Measurements from ENCODE around the gene PAGE4. TPM values are rescaled to one million over a fixed set of nuclear protein-coding genes. Genes with fewer than 3 reads are reported as not detected.

PAGE4 gene
- total and polyA plus RNA-seq, 9 of the 15 experiments (the other 6 are each of a cell fraction or from before 2014, with no cell fraction given) = 0.99 to 8.0 (median 3.9) TPM

DNA sequence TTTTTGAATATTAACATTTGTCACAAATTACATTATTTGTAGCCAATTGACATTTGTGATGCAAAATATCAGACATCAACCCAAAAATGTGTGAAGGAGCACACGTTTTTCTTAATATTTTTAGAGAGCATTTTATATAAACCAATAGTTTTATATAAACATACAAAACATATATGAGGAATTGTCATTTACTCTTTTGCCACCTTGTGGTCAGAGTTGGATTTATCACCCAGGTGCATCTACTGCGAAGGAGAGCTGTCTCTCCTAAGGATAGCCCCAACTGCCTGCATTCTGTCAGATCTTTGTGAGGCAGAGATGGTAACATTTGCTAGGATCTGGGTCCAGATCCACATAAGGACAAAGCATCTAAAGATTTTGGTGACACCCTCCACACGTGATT is 47.6 kb downstream of the PAGE4 start (continued):
- no peak for TF ChIP-seq MAZ (CRISPR knock-in tag; conservative IDR thresholded peaks at IDR 0.05 in 1 of 2, IDR thresholded peaks at IDR 0.05 in 1 of 2)
- no peak for TF ChIP-seq ZNF174 (CRISPR knock-in tag; IDR thresholded peaks at IDR 0.05)
- TF ChIP-seq NR2F6 (CRISPR knock-in tag; IDR thresholded peaks at IDR 0.05) = no peak

- Histone ChIP-seq H3K9me1 (ENCODE audit: control insufficient read depth, insufficient read depth, low read length) (no peaks in the 10 kb centered on the region), H3K4me2 (ENCODE audit: insufficient read depth, low read length) (no peak overlapping the region), H3K27me3 (ENCODE audit: control insufficient read depth in 2 of 2, insufficient read depth in 2 of 2, low read length in 2 of 2) (peaks cover 0 to 7% of the 10 kb centered on the region in 2 experiments; a peak in 1 of 5 replicates), H3K36me3 (ENCODE audit: control insufficient read depth, insufficient read depth, low read length) (no peaks in the 10 kb centered on the region), H3K79me2 (ENCODE audit: control insufficient read depth, insufficient read depth, low read length) (peaks cover 15% of the 10 kb centered on the region; the same call in 2 of the 3 replicates), H3K4me3 (no peak overlapping the region), H3K27ac (ENCODE audit: extremely low read depth, low read depth, low read length) (no peak overlapping the region), H3K4me1 (replicated peaks in 1 of 2; ENCODE audit: control insufficient read depth in 2 of 2, insufficient read depth in 2 of 2, low read length in 2 of 2) (peaks cover 0 to 21% of the 10 kb centered on the region in 2 experiments; a peak in 3 of 5 replicates), H4K20me1 (replicated peaks; ENCODE audit: control insufficient read depth, insufficient read depth, low read length) (no peaks in the 10 kb centered on the region), H2AFZ (ENCODE audit: low read depth, low read length) (no peak overlapping the region), H3K9me3 (replicated peaks; ENCODE audit: control insufficient read depth, insufficient read depth, low read depth, low read length) (no peaks in the 10 kb centered on the region), H3K9ac (ENCODE audit: insufficient read depth in 1 of 2, low read depth in 2 of 2, low read length in 2 of 2) (no peak overlapping the region; a peak in 1 of 4 replicates)
- WGBS (ENCODE audit: insufficient coverage, low coverage, missing lambda C conversion rate) = 33% methylated on average over 5 of the region's 5 CpGs
- ChIA-PET POLR2A (interaction anchor here (1.0 kb wide), 1 partner anchor 11 kb away, joined by 3 read pairs; no protein-coding TSS in a partner anchor), CTCF (ENCODE audit: low intra/inter-chr PET ratio) (interaction anchor here (1.0 to 1.6 kb wide), 3 partner anchors 9 to 37 kb away, joined by 4 to 10 read pairs (median 8); no protein-coding TSS in a partner anchor)
- in situ Hi-C loops (cut with MboI) (no loop called here), intact Hi-C loops (cut with micrococcal nuclease) (no loop called here)
- DNase-seq (ENCODE audit: extremely low read depth in 1 of 4, low spot score in 3 of 4) (no peak), FAIRE-seq (no peak), ATAC-seq (no peak)
- no TSS peak for BruUV-seq (replicated peaks)
- no peak for TF ChIP-seq BRD9 (IDR thresholded peaks at IDR 0.05; ENCODE audit: low read depth, partially characterized antibody)
- TF ChIP-seq ZNF274 (IDR thresholded peaks at IDR 0.05; ENCODE audit: borderline replicate concordance, low read depth, low read length) = no peak
- TF ChIP-seq ZNF445 (CRISPR knock-in tag; IDR thresholded peaks at IDR 0.05; ENCODE audit: low read depth) = no peak
- TF ChIP-seq ZNF224 (CRISPR knock-in tag; IDR thresholded peaks at IDR 0.05) = no peak
- TF ChIP-seq PRMT5 (CRISPR knock-in tag; IDR thresholded peaks at IDR 0.05) = no peak
- no peak for TF ChIP-seq STAG1 (CRISPR knock-in tag; IDR thresholded peaks at IDR 0.05; ENCODE audit: borderline replicate concordance)
- TF ChIP-seq KLF1 (tag; IDR thresholded peaks at IDR 0.05) = no peak
- TF ChIP-seq THRAP3 (IDR thresholded peaks at IDR 0.05; ENCODE audit: borderline replicate concordance) = no peak
- TF ChIP-seq, protein P1, sequence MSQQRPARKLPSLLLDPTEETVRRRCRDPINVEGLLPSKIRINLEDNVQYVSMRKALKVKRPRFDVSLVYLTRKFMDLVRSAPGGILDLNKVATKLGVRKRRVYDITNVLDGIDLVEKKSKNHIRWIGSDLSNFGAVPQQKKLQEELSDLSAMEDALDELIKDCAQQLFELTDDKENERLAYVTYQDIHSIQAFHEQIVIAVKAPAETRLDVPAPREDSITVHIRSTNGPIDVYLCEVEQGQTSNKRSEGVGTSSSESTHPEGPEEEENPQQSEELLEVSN (IDR thresholded peaks at IDR 0.05; ENCODE audit: borderline replicate concordance in 1 of 2, extremely low read depth in 1 of 2, insufficient read depth in 1 of 2, insufficient read length in 1 of 2, low read depth in 1 of 2, low read length in 1 of 2, poor library complexity in 1 of 2, severe bottlenecking in 1 of 2) = no peak
- no peak for TF ChIP-seq TEAD2 (tag; IDR thresholded peaks at IDR 0.05)
- no peak for TF ChIP-seq KDM1A (IDR thresholded peaks at IDR 0.05)
- no peak for TF ChIP-seq MAFK (IDR thresholded peaks at IDR 0.05; ENCODE audit: low read length)
- TF ChIP-seq HOMEZ (CRISPR knock-in tag; IDR thresholded peaks at IDR 0.05) = no peak
- TF ChIP-seq CBX1 (IDR thresholded peaks at IDR 0.05; ENCODE audit: low read depth) = no peak
- no peak for TF ChIP-seq RBM14 (IDR thresholded peaks at IDR 0.05; ENCODE audit: borderline replicate concordance, insufficient read depth, low read depth, low read length)
- no peak for TF ChIP-seq E2F3 (CRISPR knock-in tag; IDR thresholded peaks at IDR 0.05)
These were observed 48.4 kb downstream of the PAGE4 start for GRCh38 chrX:49877397-49878101.
